Testis (tissue), 3 donors: ENCODE measurements around the gene SCGN. TPM values are rescaled to one million over a fixed set of nuclear protein-coding genes. Genes with fewer than 3 reads are reported as not detected.

Experiments
- DNase-seq: peaks from one replicate; pipeline ENCODE4 v3.0.0-alpha.2; 2019
- H3K27ac ChIP-seq, 2 donors: fragments of 200-600 bp; sonication (generic); one replicate each; pipeline ENCODE4 v1.5.1; 2019
- H3K27me3 ChIP-seq: fragments of 200-600 bp; sonication (generic); one replicate; pipeline ENCODE4 v1.5.1; 2019
- H3K36me3 ChIP-seq: fragments of 200-600 bp; sonication (generic); one replicate; pipeline ENCODE4 v1.5.1; 2017; ENCODE audit warnings: low read depth; ENCODE audit errors: missing control alignments
- H3K4me1 ChIP-seq: fragments of 200-600 bp; sonication (generic); one replicate; pipeline ENCODE4 v1.5.1; 2019
- H3K4me3 ChIP-seq, 2 donors: fragments of 200-600 bp; sonication (generic); one replicate each; pipeline ENCODE4 v1.5.1; 2017 to 2019
- H3K9me3 ChIP-seq: fragments of 200-600 bp; sonication (generic); one replicate; pipeline ENCODE4 v1.5.1; 2017
- POLR2A ChIP-seq: fragments of 450-650 bp; IDR thresholded peaks from one replicate; pipeline ENCODE4 v1.6.1; 2017; ENCODE audit warnings: antibody characterized with exemption, mild to moderate bottlenecking, moderate library complexity
- WGBS, 2 donors: methylation state at CpG; one replicate each; pipeline ENCODE4 v1.1.5; 2018; 5-methylcytosine and 5-hydroxymethylcytosine counted together
- intact Hi-C: fragments of 100-400 bp; cut with DNase I; formaldehyde crosslinking; loops from one replicate; pipeline ENCODE4 v1.15.1; 2023; ENCODE audit warnings: low total_unique reads
- polyA plus RNA-seq: library from polyadenylated mRNA; stranded (reverse); fragments of 350-450 nt; fragmentation: Illumina TruSeq; extraction: RNeasy Lipid Tissue Mini Kit (QIAGEN cat#74804); gene quantifications from one replicate; pipeline ENCODE4 v1.2.3, GENCODE V29; 2014; ENCODE audit warnings: low read depth, low replicate concordance; ENCODE audit not compliant: insufficient read depth
- total RNA-seq, 2 donors: library from RNA; depleted of rRNA; stranded (reverse); fragments of >200 nt; gene quantifications; one replicate each; pipeline ENCODE4 v1.2.3, GENCODE V29; 2016
- TF ChIP-seq, protein P1 (sequence below), 3 experiments: fragments of 450-650 bp in 2 of 3; fragments of 200-600 bp in 1 of 3; sonication (generic) in 1 of 3; IDR thresholded peaks; one replicate each; pipeline ENCODE4 v1.5.1; 2016 to 2019; ENCODE audit warnings: antibody characterized with exemption in 3 of 3, mild to moderate bottlenecking in 2 of 3, moderate library complexity in 1 of 3

SCGN gene
- total and polyA plus RNA-seq, 3 donors from 2014 or later: 0.37 to 2.0 (median 0.73) TPM

DNA sequence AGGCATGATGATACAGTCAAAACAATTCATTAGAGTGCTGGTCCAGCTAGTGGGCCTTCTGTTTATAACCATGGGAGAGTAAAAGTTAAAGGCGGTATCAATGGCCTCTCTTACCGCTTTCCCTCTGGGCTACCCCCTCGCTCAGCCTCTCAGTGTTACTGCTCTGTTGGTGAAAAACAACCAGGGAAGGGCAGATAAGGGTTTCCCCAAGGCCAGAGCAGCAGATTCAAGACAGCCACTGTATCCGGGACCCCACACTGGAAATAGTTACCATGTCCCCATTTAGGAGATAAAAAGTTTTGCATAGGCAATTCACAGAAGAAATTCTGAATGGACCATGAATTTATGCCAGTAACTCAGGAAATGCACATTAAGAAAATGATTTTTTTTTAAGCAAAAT is 13.4 kb downstream of the SCGN start:
- TF ChIP-seq, protein P1, sequence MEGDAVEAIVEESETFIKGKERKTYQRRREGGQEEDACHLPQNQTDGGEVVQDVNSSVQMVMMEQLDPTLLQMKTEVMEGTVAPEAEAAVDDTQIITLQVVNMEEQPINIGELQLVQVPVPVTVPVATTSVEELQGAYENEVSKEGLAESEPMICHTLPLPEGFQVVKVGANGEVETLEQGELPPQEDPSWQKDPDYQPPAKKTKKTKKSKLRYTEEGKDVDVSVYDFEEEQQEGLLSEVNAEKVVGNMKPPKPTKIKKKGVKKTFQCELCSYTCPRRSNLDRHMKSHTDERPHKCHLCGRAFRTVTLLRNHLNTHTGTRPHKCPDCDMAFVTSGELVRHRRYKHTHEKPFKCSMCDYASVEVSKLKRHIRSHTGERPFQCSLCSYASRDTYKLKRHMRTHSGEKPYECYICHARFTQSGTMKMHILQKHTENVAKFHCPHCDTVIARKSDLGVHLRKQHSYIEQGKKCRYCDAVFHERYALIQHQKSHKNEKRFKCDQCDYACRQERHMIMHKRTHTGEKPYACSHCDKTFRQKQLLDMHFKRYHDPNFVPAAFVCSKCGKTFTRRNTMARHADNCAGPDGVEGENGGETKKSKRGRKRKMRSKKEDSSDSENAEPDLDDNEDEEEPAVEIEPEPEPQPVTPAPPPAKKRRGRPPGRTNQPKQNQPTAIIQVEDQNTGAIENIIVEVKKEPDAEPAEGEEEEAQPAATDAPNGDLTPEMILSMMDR (IDR thresholded peaks at IDR 0.05): no peak
- TF ChIP-seq POLR2A: no peak
- intact Hi-C loops: no loop called here
- Histone ChIP-seq H3K9me3 (no peaks in the 10 kb centered on the region), H3K4me3 (no peak overlapping the region), H3K27ac (no peak overlapping the region), H3K27me3 (no peaks in the 10 kb centered on the region), H3K4me1 (peaks cover 3% of the 10 kb centered on the region), H3K36me3 (no peaks in the 10 kb centered on the region)
- 59 to 60% methylated on average over 4 of the region's 4 CpGs for WGBS, 2 donors
- DNase-seq: peak; percentile 60

DNA sequence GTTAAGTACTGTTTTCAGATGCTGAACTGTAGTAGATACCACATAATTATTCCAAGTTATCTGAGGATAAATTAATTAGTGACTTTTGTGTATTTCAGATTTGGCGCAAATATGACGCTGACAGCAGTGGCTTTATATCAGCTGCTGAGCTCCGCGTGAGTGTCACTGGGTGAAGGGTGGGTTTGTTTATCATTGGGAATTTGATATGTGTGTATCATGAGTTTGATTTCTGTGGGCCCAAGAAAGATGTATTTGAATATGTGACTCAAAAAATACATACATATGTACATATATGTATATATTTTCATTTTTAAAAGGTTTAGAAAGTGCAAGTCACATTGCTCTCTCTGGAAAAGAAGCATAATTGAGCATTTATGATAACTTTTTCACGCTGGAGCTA is 17.4 kb downstream of the SCGN start:
- Histone ChIP-seq H3K9me3 (no peaks in the 10 kb centered on the region), H3K27ac (no peak overlapping the region), H3K4me3 (no peak overlapping the region), H3K36me3 (no peaks in the 10 kb centered on the region), H3K4me1 (peaks cover 3% of the 10 kb centered on the region), H3K27me3 (no peaks in the 10 kb centered on the region)
- intact Hi-C loops: no loop called here
- TF ChIP-seq, protein P1 (IDR thresholded peaks at IDR 0.05): no peak
- TF ChIP-seq POLR2A: no peak
- DNase-seq: no peak
- WGBS, 2 donors: 78 to 82% methylated on average over 5 of the region's 5 CpGs

DNA sequence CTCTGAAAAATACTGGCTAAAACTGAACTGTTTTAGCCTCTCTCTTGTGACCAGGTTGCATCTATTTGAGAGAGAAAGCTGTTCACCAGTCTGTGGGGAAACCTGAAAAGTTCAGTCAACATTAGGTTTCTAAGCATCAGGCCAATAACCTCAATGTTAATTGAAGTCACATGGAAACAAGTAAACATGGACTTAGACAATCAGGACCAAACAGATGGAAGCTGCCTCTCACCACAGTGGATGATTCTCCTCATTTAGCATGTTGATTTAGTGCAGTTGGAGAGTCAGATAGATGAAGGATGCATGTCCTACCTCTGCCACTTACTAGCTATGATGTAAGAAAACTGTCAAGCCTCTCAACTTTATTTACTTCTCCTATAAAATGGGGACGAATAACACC is 18.2 kb downstream of the SCGN start:
- Histone ChIP-seq H3K36me3 (no peaks in the 10 kb centered on the region), H3K4me3 (no peak overlapping the region), H3K27me3 (no peaks in the 10 kb centered on the region), H3K9me3 (no peaks in the 10 kb centered on the region), H3K4me1 (peaks cover 3% of the 10 kb centered on the region), H3K27ac (no peak overlapping the region)
- TF ChIP-seq POLR2A: no peak
- TF ChIP-seq, protein P1 (IDR thresholded peaks at IDR 0.05): no peak
- 67 to 83% methylated on average over 1 of the region's 1 CpG for WGBS, 2 donors
- no peak for DNase-seq
- intact Hi-C loops: no loop called here

DNA sequence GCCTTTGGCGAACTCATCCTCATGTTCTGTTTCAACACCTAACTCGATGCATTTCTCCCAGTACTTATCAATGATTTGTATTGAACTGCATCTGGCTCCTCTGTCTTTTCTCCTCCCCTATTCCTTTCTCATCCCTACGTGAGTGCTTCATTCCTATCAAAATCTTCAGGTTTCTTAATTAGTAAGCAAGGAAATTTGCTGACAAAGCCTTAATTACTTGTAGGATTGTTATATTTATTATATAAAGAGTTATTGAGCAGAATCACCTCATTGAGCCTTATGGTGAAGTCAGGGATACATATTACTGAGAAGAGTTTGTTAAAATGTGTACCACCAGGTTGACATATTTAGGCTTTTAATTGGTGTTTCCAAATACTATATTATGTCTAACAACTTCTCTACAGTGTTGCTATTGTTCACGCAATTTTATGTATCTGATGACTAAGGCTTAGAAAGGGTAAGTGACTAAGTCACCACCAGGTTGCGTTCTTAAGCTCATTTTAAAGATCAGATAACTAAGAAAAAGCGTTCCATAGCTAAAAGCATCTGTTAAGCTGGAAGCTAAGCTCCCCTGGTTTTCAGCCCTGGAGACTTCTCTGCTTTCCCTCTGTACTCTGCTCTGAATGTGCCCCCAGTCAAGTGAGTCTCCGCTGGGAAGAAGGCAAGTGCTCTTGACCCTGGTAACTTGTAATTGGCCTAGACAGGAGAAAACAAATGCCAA is 18.9 kb downstream of the SCGN start:
- no peak overlapping the region for H3K4me3 ChIP-seq
- TF ChIP-seq, protein P1 (IDR thresholded peaks at IDR 0.05): no peak
- no peak for TF ChIP-seq POLR2A
- H3K4me1 ChIP-seq: peaks cover 3% of the 10 kb centered on the region
- intact Hi-C loops: no loop called here
- DNase-seq: no peak
- WGBS, 2 donors: 56% methylated on average over 7 of the region's 7 CpGs
- no peaks in the 10 kb centered on the region for H3K9me3 ChIP-seq
- no peak overlapping the region for H3K27ac ChIP-seq
- H3K36me3 ChIP-seq: no peaks in the 10 kb centered on the region
- H3K27me3 ChIP-seq: no peaks in the 10 kb centered on the region

DNA sequence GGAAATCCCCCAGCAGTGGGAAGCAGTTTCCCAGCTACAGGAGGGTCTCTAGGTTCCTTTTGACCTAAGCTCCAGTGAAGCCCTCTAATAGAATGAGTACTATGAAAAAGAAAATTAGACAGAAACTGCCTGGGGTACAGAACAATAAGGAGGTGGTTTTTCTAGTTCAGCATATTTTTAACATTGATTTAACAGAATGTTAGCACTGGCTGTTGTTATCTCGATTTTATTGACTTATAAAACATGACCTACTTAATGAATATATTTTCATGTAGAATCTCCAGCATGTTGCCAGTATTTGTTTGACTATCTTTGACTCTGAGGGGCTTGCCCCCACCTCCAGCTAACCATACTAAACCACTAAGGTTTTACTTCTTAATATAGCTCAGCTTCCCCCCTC is 19.6 kb downstream of the SCGN start:
- Histone ChIP-seq H3K4me3 (no peak overlapping the region), H3K36me3 (no peaks in the 10 kb centered on the region), H3K9me3 (no peaks in the 10 kb centered on the region), H3K27ac (no peak overlapping the region), H3K27me3 (no peaks in the 10 kb centered on the region), H3K4me1 (peaks cover 3% of the 10 kb centered on the region)
- WGBS, 2 donors: 65 to 85% methylated on average over 1 of the region's 1 CpG
- TF ChIP-seq, protein P1 (IDR thresholded peaks at IDR 0.05): no peak
- TF ChIP-seq POLR2A: no peak
- intact Hi-C loops: no loop called here
- DNase-seq: no peak
